BE2C (cell line): ENCODE data around the gene NTN3.

Source experiments
- DNase-seq: peaks from one replicate; pipeline ENCODE4 v3.0.0-alpha.2; 2020
- H3K27me3 ChIP-seq: fragments of 250-450 bp; sonication (Bioruptor Pico); 2 replicates; pipeline ENCODE4 v1.5.1; 2020; ENCODE audit warnings: mild to moderate bottlenecking
- H3K36me3 ChIP-seq: fragments of 250-450 bp; sonication (Bioruptor Pico); 2 replicates; pipeline ENCODE4 v1.5.1; 2020; ENCODE audit warnings: mild to moderate bottlenecking
- H3K4me1 ChIP-seq: fragments of 250-450 bp; sonication (Bioruptor Pico); 2 replicates; pipeline ENCODE4 v1.5.1; 2020
- H3K4me3 ChIP-seq: 2 replicates; pipeline ENCODE4 v1.5.1; 2011; ENCODE audit warnings: low read depth, low read length
- H3K9me3 ChIP-seq: fragments of 250-450 bp; sonication (Bioruptor Pico); 2 replicates; pipeline ENCODE4 v1.5.1; 2020
- CTCF ChIP-seq: IDR thresholded peaks from 2 replicates; pipeline ENCODE4 v1.5.1; 2012; ENCODE audit warnings: mild to moderate bottlenecking, low read depth, low read length

Gene NTN3

DNA sequence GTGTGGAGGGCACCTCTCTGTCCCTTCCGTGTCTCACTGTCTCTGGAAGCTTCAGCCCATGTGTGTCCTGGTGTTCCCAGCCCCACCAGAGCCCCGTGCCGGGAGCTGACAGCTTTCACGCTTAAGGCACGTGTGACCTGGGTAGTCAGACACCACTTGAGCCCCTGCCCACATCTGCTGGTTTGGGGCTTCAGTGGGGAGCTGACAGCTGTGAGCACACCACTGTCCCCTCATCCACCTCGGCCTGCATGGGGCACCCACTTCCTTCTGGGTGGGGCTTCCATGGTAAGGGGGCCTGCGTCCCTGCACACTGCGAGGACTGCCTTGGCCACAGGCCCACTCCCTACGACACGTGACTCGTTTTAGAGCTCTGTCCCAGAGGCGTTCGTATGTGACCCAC lies 13.8 kb upstream of the NTN3 start:
- DNase-seq = no peak
- Histone ChIP-seq H3K4me3 (no peak overlapping the region), H3K4me1 (no peaks in the 10 kb centered on the region; the same call in 1 of the 2 replicates), H3K9me3 (no peaks in the 10 kb centered on the region), H3K27me3 (no peaks in the 10 kb centered on the region), H3K36me3 (peaks cover 58% of the 10 kb centered on the region)
- no peak for TF ChIP-seq CTCF

GRCh38 chr16:2457946-2458345 lies 13.2 kb upstream of the NTN3 start:
- no peaks in the 10 kb centered on the region for H3K27me3 ChIP-seq
- no peaks in the 10 kb centered on the region; the same call in 1 of the 2 replicates for H3K4me1 ChIP-seq
- H3K36me3 ChIP-seq = peaks cover 51% of the 10 kb centered on the region
- H3K4me3 ChIP-seq = no peak overlapping the region
- TF ChIP-seq CTCF = no peak
- no peaks in the 10 kb centered on the region for H3K9me3 ChIP-seq
- no peak for DNase-seq

- peaks cover 40% of the 10 kb centered on the region for H3K36me3 ChIP-seq
Measured at GRCh38 chr16:2458887-2459646, 12.0 kb upstream of the NTN3 start.

GRCh38 chr16:2459647-2460390 lies 11.3 kb upstream of the NTN3 start, which contains the start of gene TEDC2:
Gene TEDC2 (plus strand): TSS chr16:2460109. CDS start chr16:2460145, 36 bp downstream.
- no peak for TF ChIP-seq CTCF
- H3K9me3 ChIP-seq = no peaks in the 10 kb centered on the region
- DNase-seq = peak; percentile 99
- no peaks in the 10 kb centered on the region for H3K27me3 ChIP-seq
- H3K4me1 ChIP-seq = no peaks in the 10 kb centered on the region; the same call in 1 of the 2 replicates
- peaks cover 34% of the 10 kb centered on the region for H3K36me3 ChIP-seq
- H3K4me3 ChIP-seq = peak within 1 kb of the TSS; percentile 63

More at GRCh38 chr16:2458887-2459646, 12.0 kb upstream of the NTN3 start:
- Histone ChIP-seq H3K27me3 (no peaks in the 10 kb centered on the region), H3K4me3 (peak overlapping the region; percentile 63), H3K4me1 (no peaks in the 10 kb centered on the region; the same call in 1 of the 2 replicates), H3K9me3 (no peaks in the 10 kb centered on the region)
- no peak for DNase-seq
- TF ChIP-seq CTCF = no peak

GRCh38 chr16:2460391-2460713 lies 10.7 kb upstream of the NTN3 start:
- no peaks in the 10 kb centered on the region for H3K9me3 ChIP-seq
- peak overlapping the region; percentile 63 for H3K4me3 ChIP-seq
- no peaks in the 10 kb centered on the region; the same call in 1 of the 2 replicates for H3K4me1 ChIP-seq
- no peaks in the 10 kb centered on the region for H3K27me3 ChIP-seq
- no peak for DNase-seq
- TF ChIP-seq CTCF = no peak
- peaks cover 30% of the 10 kb centered on the region for H3K36me3 ChIP-seq

GRCh38 chr16:2460916-2461315 lies 10.2 kb upstream of the NTN3 start:
- Histone ChIP-seq H3K9me3 (no peaks in the 10 kb centered on the region), H3K27me3 (no peaks in the 10 kb centered on the region), H3K4me1 (no peaks in the 10 kb centered on the region; the same call in 1 of the 2 replicates), H3K4me3 (peak overlapping the region; percentile 63), H3K36me3 (peaks cover 24% of the 10 kb centered on the region)
- DNase-seq = no peak
- no peak for TF ChIP-seq CTCF
